Epithelial cell of prostate (primary cell): ENCODE data around the gene DIS3L2.
A peak's percentile ranks its signal among the peaks of the same experiment; 100 is the strongest.

Experiments
- DNase-seq: peaks from one replicate; pipeline ENCODE4 v3.0.0-alpha.2; 2011; ENCODE audit warnings: low read depth, low spot score
- H3K27ac ChIP-seq: fragments of 450-650 bp; 2 replicates; pipeline ENCODE4 v1.5.1; 2017; ENCODE audit warnings: mild to moderate bottlenecking

Gene DIS3L2

DNA sequence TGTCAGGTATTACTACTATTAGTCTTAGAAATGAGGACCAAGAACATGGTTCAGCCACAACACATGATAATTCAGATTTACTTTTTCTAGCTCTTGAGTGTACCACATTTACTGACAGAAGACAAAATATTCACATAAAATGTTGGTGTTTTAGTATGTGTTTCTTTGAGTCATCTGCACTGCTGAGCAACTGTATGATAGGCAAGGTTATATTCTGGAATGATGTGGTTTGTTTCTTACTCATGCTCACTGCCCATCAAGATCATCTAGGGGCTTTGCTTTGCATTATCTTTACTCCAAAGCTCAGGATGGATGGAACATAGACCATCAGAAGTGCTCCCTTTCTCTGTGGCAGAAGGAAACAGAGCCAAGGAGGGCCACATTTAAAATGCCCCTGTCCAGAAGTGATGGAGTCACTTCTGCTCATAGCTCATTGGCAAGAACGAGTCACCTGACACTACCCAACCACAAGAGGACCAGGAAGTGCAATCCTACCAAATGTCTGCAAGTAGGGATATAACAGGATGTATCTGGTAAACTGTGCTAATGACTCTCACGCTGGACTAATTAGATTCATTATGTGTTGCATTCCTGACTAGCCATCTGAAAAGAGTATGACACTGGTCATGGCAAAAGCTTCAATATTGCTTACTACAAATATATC lies 81.5 kb downstream of the DIS3L2 start:
- H3K27ac ChIP-seq, result no peak overlapping the region
- DNase-seq, result no peak

DNA sequence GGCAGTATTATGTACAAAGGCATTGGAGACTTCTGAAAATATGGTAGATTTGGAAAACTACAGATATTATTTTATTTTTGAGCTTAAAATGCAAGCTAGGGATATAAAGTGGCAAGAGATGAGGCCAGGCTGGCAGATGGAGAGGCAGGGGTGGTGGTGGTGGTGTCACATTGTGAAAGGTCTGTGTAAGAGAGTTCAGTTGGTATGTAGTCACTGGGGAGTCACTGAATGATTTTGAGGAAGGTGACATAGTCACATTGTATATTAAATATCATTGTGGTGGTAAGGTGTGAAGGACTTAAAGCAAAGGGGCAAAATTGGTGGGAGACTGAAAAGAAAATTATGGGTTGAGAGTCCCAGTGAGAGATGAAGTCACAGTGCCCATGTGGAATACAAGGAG lies 82.5 kb downstream of the DIS3L2 start:
- no peak for DNase-seq
- no peak overlapping the region for H3K27ac ChIP-seq

GRCh38 chr2:232049350-232049749 lies 87.8 kb downstream of the DIS3L2 start:
- H3K27ac ChIP-seq, result no peak overlapping the region
- DNase-seq, result no peak

DNA sequence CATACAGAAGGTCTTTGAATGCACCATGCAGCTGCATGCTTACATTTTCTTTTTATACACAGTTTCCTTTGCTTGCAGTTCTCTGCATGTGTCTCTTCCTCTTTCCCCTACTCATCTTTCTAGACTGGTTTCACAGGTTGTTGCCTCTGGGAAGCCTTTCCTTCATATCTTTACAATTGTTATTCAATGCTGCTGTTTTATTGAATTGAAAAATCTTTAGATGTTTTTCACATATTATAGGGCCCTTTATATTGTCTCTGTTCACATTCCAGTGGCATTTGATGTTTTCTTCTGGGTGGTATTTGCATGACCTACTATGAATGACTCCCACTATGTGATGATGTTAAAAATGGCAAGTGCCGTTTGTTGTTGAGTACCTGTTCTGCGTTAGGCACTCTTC lies 91.1 kb downstream of the DIS3L2 start:
- DNase-seq, result no peak
- H3K27ac ChIP-seq, result no peak overlapping the region

- no peak overlapping the region for H3K27ac ChIP-seq
- no peak for DNase-seq
These were observed 92.3 kb downstream of the DIS3L2 start for GRCh38 chr2:232053777-232054176.

- no peak for DNase-seq
- no peak overlapping the region for H3K27ac ChIP-seq
These were observed 96.8 kb downstream of the DIS3L2 start for GRCh38 chr2:232058063-232058877.

DNA sequence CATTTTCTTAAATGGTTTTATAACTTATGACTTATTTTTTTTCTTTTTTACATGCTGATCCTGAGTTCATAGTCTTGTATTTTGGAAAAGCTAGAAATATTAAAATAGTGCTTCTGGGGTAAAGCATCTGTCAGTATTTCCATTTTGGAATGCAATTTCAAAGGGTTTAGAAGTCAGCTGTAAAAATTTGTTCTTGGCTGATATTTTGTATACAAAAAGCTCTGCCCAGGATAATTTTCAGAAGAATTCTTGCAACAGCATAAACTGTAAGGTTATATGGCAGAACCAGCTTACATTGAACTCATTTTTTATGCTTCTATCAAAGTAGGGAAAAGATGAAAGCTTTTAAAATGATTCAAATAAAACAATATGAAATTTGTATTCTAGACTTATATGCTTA lies 97.4 kb downstream of the DIS3L2 start:
- no peak overlapping the region for H3K27ac ChIP-seq
- DNase-seq, result no peak

GRCh38 chr2:232061265-232061664 lies 99.8 kb downstream of the DIS3L2 start:
- H3K27ac ChIP-seq, result no peak overlapping the region
- DNase-seq, result peak; percentile 40

- no peak for DNase-seq
- no peak overlapping the region for H3K27ac ChIP-seq
These were observed 111.5 kb downstream of the DIS3L2 start for GRCh38 chr2:232073026-232073425.

DNA sequence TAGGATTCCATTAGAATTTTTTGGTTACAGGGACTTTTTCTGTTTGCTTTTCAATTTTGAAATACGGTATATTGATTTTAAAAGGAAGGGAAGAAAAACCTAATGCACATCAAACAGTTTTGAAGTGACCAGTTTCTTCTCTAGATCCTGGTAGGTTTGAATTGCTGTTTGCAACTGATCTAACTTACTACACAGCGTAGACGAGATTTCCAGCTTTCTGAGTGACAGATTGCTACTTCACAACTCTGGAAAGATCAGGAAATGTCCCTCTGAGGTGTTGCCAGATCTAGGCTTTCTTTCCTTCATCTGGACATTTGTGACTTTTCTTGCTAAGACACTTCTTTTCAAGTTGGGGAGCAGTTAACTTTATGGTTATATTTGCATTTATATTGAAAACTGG lies 112.2 kb downstream of the DIS3L2 start:
- H3K27ac ChIP-seq, result no peak overlapping the region
- DNase-seq, result no peak

- no peak for DNase-seq
These were observed 113.6 kb downstream of the DIS3L2 start for GRCh38 chr2:232075080-232075479.

DNA sequence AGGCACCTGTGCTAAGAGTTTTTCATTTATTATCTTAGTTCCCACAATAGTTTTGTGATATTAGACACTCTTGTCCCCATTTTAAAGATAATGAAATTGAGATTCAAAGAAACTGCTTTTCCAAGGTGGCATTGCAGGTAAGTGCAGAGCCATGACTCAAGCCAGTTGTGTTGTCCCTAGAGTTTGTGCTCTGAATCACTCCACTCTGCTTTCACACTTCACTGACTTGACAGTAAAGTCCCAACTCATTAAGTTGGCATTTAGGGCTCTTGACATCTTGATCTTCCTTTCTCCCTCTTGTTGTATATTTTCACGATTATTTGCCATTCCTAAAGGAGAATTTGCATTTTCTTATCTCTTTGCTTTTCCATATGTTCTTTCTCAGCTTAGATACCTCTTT lies 114.3 kb downstream of the DIS3L2 start:
- no peak for DNase-seq
- H3K27ac ChIP-seq, result peak overlapping the region; percentile 51

More at GRCh38 chr2:232075080-232075479, 113.6 kb downstream of the DIS3L2 start:
- H3K27ac ChIP-seq, result peak overlapping the region; percentile 51

DNA sequence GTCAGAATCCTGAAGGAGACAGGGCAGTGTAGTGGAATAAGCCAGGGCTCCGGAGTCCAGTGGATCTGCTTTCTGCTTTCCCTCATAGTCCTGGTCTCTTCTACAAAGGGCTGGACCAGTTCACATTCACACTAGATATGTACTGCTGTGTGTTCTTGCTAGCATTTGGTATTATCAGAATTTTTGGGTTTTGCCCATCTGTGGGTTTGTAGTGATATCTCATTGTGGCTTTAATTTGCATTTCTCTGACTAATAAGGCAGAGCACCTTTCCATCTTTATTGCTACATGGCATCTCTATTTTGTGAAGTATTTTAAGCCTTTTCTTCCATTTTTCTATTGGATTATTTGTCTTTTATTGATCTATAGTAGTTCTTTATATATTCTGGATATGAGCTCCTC lies 114.8 kb downstream of the DIS3L2 start:
- DNase-seq, result no peak
- no peak overlapping the region for H3K27ac ChIP-seq

DNA sequence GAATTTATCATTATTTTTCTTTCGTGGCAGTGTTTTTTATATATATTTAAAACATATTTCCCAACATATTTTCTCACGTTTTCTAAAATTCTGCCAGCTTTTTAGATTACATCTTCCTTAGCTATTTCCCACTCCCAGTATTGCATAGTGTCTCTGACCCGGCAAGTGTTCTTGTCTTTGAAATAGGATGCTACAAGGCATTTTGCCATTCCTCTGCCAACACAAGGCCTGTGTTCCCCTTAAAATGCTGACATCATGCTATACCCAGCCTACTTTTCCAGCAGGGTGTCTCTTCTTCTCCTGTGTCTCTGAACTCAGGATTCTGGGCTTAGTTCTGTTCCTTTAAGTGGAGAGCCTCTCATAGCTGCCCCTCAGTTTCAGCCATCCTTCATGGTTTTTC lies 115.2 kb downstream of the DIS3L2 start:
- DNase-seq, result no peak
- no peak overlapping the region for H3K27ac ChIP-seq

GRCh38 chr2:232085164-232085563 lies 123.7 kb downstream of the DIS3L2 start:
- peak overlapping the region; percentile 27 for H3K27ac ChIP-seq
- DNase-seq, result no peak

DNA sequence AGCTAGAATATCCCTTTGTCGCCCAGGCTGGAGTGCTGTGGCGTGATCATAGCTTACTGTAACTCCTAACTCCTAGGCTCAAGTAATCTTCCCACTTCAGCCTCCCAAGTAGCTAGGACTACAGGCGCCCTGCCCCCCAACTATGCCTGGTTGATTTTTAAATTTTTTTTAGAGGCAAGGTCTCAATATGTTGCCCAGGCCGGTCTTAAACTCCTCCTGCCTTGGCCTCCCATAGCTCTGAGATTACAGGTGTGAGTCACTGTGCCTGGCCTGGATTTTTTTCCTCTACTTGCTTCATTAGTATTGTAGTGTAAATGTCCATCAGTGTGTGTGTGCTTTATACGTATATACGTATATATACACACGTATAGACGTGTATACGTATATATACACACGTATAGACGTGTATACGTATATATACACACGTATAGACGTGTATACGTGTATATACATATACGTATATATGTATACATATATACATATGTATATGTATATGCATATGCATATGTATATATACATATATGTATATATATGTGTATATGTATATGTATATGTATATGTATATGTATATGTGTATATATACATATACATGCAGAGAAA lies 124.4 kb downstream of the DIS3L2 start:
- no peak for DNase-seq
- H3K27ac ChIP-seq, result peak overlapping the region; percentile 27

DNA sequence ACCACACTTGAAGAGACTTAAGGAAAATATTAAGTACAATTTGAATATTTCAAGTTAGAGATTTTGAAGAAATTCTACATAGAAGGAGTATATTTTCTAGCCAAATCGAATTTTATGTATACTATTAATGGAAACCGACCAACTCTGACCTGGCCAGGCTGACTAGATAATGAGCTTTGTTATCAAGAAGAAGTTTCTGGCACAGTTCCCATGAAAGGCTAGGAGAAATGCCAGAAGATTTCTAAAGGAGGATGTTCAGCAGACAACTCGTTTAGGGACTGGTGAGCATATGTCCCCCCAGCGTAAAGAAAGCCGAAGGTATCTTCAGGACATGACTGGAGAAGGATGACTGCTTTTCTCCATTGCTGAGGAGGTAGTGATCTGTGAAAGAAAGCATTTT lies 127.3 kb downstream of the DIS3L2 start:
- H3K27ac ChIP-seq, result no peak overlapping the region
- no peak for DNase-seq

DNA sequence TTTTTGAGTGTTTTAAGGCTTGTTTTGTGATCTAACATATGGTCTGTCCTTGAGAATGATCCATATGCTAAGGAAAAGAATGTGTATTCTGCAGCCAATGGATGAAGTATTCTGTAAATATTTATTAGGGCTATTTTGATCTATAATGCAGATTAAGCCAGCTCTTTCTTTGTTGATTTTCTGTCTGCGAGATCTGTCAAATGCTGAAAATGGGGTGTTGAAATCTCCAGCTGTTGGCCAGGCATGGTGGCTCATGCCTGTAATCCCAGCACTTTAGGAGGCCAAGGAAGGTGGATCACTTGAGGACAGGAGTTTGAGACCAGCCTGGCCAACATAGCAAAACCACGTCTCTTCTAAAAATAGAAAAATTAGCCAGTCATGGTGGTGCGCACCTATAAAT lies 132.7 kb downstream of the DIS3L2 start:
- no peak for DNase-seq

DNA sequence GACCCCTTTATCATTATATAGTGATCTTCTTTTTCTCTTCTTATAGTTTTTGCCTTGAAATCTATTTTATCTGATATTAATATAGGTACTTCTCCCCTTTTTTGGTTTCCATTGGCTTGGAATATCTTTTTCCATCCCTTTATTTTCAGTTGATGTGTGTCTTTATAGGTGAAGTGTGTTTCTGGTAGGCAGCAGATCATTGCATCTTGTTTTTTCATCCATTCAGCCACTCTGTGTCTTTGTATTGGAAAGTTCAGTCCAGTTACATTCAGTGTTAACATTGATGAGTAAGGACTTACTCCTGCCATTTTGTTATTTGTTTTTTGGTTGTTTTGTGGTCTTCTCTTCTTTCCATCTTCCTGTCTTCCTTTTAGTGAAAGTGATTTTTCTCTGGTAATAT lies 133.4 kb downstream of the DIS3L2 start:
- no peak for DNase-seq
- no peak overlapping the region for H3K27ac ChIP-seq

More for the DNA sequence above, 132.7 kb downstream of the DIS3L2 start:
- no peak overlapping the region for H3K27ac ChIP-seq

GRCh38 chr2:232097260-232097659 lies 135.7 kb downstream of the DIS3L2 start:
- no peak for DNase-seq
- H3K27ac ChIP-seq, result no peak overlapping the region

DNA sequence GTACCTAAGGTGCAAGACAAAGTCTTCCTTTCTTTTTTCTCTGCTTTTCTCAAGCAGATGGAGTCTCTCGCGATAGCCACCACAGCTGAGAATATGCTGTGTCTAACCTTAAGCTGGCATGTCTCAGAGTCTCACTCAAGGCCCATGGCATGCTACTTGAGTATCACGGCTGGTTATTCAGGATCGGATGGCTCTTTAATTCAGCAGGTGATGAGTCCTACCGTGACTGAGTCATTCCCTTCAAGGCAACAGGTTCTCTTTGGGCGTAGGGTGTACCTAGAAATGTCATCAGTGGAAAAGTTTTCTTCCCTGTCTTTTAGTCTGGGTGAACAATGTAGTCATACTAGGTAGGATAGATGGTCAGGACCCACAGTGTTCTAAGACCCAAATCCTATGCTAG lies 136.2 kb downstream of the DIS3L2 start:
- H3K27ac ChIP-seq, result no peak overlapping the region
- no peak for DNase-seq
